Mucosa of gallbladder (tissue), 1 donor: Measurements from ENCODE around the gene ZNF490. TPM values are rescaled to one million over a fixed set of nuclear protein-coding genes. Genes with fewer than 3 reads are reported as not detected.
"Not testable (repeated sequence)": the region's sequence is repeated elsewhere in the genome, so short reads cannot be mapped to it uniquely, and the experiment has no call there.

Experiments used
- DNase-seq: peaks from one replicate; pipeline ENCODE4 v3.0.0-alpha.2; 2020; ENCODE audit warnings: low spot score
- total RNA-seq: library from RNA; stranded (reverse); gene quantifications from one replicate; pipeline ENCODE4 v1.2.1, GENCODE V29; 2021
- donor health status: DM: no; HTN: no; CAD: no.

The ZNF490 gene
- total RNA-seq, 1 donor from 2014 or later, result 15.6 TPM

GRCh38 chr19:12621253-12622024, 10.8 kb upstream of the ZNF490 start:
- DNase-seq, result not testable (repeated sequence)

GRCh38 chr19:12617646-12618045, 7.0 kb upstream of the ZNF490 start:
- no peak for DNase-seq

- DNase-seq, result peak; percentile 70
Measured at GRCh38 chr19:12611361-12611699, 717 bp upstream of the ZNF490 start.

GRCh38 chr19:12607631-12608030, 3.0 kb downstream of the ZNF490 start:
- DNase-seq, result no peak

- DNase-seq, result no peak
Measured at GRCh38 chr19:12606796-12607195, 3.8 kb downstream of the ZNF490 start.

GRCh38 chr19:12603714-12604113, 6.9 kb downstream of the ZNF490 start:
- DNase-seq, result no peak

GRCh38 chr19:12597594-12597993, 13.0 kb downstream of the ZNF490 start:
- peak; percentile 2 for DNase-seq

- peak; percentile 6 for DNase-seq
Measured at GRCh38 chr19:12596927-12597548, 13.6 kb downstream of the ZNF490 start.

GRCh38 chr19:12596485-12596884, 14.1 kb downstream of the ZNF490 start:
- peak; percentile 3 for DNase-seq

GRCh38 chr19:12581100-12581499, 29.5 kb downstream of the ZNF490 start:
- no peak for DNase-seq

- peak; percentile 2 for DNase-seq
Measured at GRCh38 chr19:12580180-12580694, 30.4 kb downstream of the ZNF490 start.

- peak; percentile 3 for DNase-seq
Measured at GRCh38 chr19:12578641-12579040, 32.0 kb downstream of the ZNF490 start.

GRCh38 chr19:12574036-12574435, 36.6 kb downstream of the ZNF490 start:
- no peak for DNase-seq

- no peak for DNase-seq
Measured at GRCh38 chr19:12567951-12568350, 42.7 kb downstream of the ZNF490 start.

GRCh38 chr19:12566380-12566779, 44.2 kb downstream of the ZNF490 start:
- not testable (repeated sequence) for DNase-seq

- peak; percentile 92 for DNase-seq
Measured at GRCh38 chr19:12564016-12564664, 46.5 kb downstream of the ZNF490 start.

GRCh38 chr19:12555456-12555930, 55.1 kb downstream of the ZNF490 start:
- no peak for DNase-seq

GRCh38 chr19:12551060-12551832, 59.4 kb downstream of the ZNF490 start, which contains the start of gene ZNF564:
TSS of gene ZNF564 (minus strand) at chr19:12551482. CDS start at chr19:12551332, 150 bp downstream.
- DNase-seq, result peak; percentile 97

- DNase-seq, result no peak
Measured at GRCh38 chr19:12546903-12547302, 63.7 kb downstream of the ZNF490 start.

- DNase-seq, result no peak
Measured at GRCh38 chr19:12546068-12546467, 64.5 kb downstream of the ZNF490 start.

GRCh38 chr19:12545267-12545666, 65.3 kb downstream of the ZNF490 start:
- DNase-seq, result no peak
